Karpas-422 (cell line): ENCODE results near the gene CCDC160. TPM values are rescaled to one million over a fixed set of nuclear protein-coding genes. Genes with fewer than 3 reads are reported as not detected.
"Not testable (repeated sequence)": the region's sequence is repeated elsewhere in the genome, so short reads cannot be mapped to it uniquely, and the experiment has no call there.

Experiments used
- DNase-seq: peaks from one replicate; pipeline ENCODE4 v3.0.0-alpha.2; 2015
- H2AFZ ChIP-seq: fragments of 200-600 bp; sonication (generic); 2 replicates; pipeline ENCODE4 v1.6.1; 2014; ENCODE audit warnings: antibody characterized with exemption, low read length, mixed read lengths
- H3K27ac ChIP-seq: fragments of 200-600 bp; sonication (generic); 2 replicates; pipeline ENCODE4 v1.5.1; 2014; ENCODE audit warnings: mild to moderate bottlenecking, low read length, moderate library complexity
- H3K27me3 ChIP-seq: fragments of 200-600 bp; sonication (generic); 2 replicates; pipeline ENCODE4 v1.6.1; 2014; ENCODE audit warnings: low read length, mixed read lengths
- H3K36me3 ChIP-seq: fragments of 200-600 bp; sonication (generic); 2 replicates; pipeline ENCODE4 v1.6.1; 2014; ENCODE audit warnings: low read length, mixed read lengths; ENCODE audit not compliant: insufficient read depth
- H3K4me1 ChIP-seq: fragments of 200-600 bp; sonication (generic); 2 replicates; pipeline ENCODE4 v1.6.1; 2014; ENCODE audit warnings: mild to moderate bottlenecking, low read length, mixed read lengths
- H3K4me2 ChIP-seq: fragments of 200-600 bp; sonication (generic); 2 replicates; pipeline ENCODE4 v1.6.1; 2014; ENCODE audit warnings: low read length, low read depth, mild to moderate bottlenecking; ENCODE audit not compliant: poor library complexity, severe bottlenecking
- H3K4me3 ChIP-seq: fragments of 200-600 bp; sonication (generic); 2 replicates; pipeline ENCODE4 v1.5.1; 2014; ENCODE audit warnings: mild to moderate bottlenecking, antibody characterized with exemption, low read length, mixed read lengths
- H3K79me2 ChIP-seq: fragments of 200-600 bp; sonication (generic); 2 replicates; pipeline ENCODE4 v1.6.1; 2014; ENCODE audit warnings: mild to moderate bottlenecking, low read length, mixed read lengths
- H3K9ac ChIP-seq: fragments of 200-600 bp; sonication (generic); 2 replicates; pipeline ENCODE4 v1.6.0; 2014; ENCODE audit warnings: low read length
- H3K9me2 ChIP-seq: fragments of 200-600 bp; sonication (generic), shearing (Covaris generic); replicated peaks from 2 replicates; pipeline ENCODE4 v1.6.0; 2014; ENCODE audit warnings: mild to moderate bottlenecking, low read length, moderate library complexity; ENCODE audit not compliant: insufficient read depth
- H3K9me3 ChIP-seq: fragments of 300-700, 200-600 bp; sonication (generic); 2 replicates; pipeline ENCODE4 v1.6.1; 2014; ENCODE audit warnings: low read length, mixed read lengths
- H4K20me1 ChIP-seq: fragments of 200-600 bp; sonication (generic); 2 replicates; pipeline ENCODE4 v1.6.1; 2014; ENCODE audit warnings: mild to moderate bottlenecking, antibody characterized with exemption, low read length, low read depth; ENCODE audit not compliant: insufficient read depth
- total RNA-seq: library from RNA; depleted of rRNA; stranded (reverse); fragments of >200 nt; shearing (Covaris generic); gene quantifications from 2 replicates; pipeline ENCODE4 v1.2.3, GENCODE V29; 2014; ENCODE audit warnings: low replicate concordance

CCDC160 gene
- total RNA-seq, 1 experiment from 2014 or later: not detected

- Histone ChIP-seq H3K27ac (no peak overlapping the region), H2AFZ (no peak overlapping the region), H3K9ac (no peak overlapping the region), H3K36me3 (no peaks in the 10 kb centered on the region), H3K9me2 (no peaks in the 10 kb centered on the region), H3K79me2 (no peaks in the 10 kb centered on the region), H3K27me3 (no peaks in the 10 kb centered on the region), H3K4me3 (no peak overlapping the region), H3K9me3 (no peaks in the 10 kb centered on the region), H3K4me1 (no peaks in the 10 kb centered on the region; the same call in 1 of the 2 replicates), H3K4me2 (no peak overlapping the region), H4K20me1 (no peaks in the 10 kb centered on the region)
- DNase-seq: no peak
Observed at GRCh38 chrX:134254511-134254910, 17.5 kb downstream of the CCDC160 start.

- Histone ChIP-seq H3K27ac (no peak overlapping the region), H3K9me3 (no peaks in the 10 kb centered on the region), H3K4me2 (no peak overlapping the region), H3K9me2 (no peaks in the 10 kb centered on the region), H3K9ac (no peak overlapping the region), H3K79me2 (no peaks in the 10 kb centered on the region), H3K4me1 (peaks cover 6% of the 10 kb centered on the region), H3K4me3 (no peak overlapping the region), H3K36me3 (no peaks in the 10 kb centered on the region), H4K20me1 (no peaks in the 10 kb centered on the region), H3K27me3 (no peaks in the 10 kb centered on the region), H2AFZ (no peak overlapping the region)
- DNase-seq: no peak
Observed at GRCh38 chrX:134255555-134255954, 18.6 kb downstream of the CCDC160 start.

- H3K79me2 ChIP-seq: no peaks in the 10 kb centered on the region
- H3K4me2 ChIP-seq: no peak overlapping the region
- H3K9ac ChIP-seq: no peak overlapping the region
- H2AFZ ChIP-seq: no peak overlapping the region
- no peak for DNase-seq
- no peaks in the 10 kb centered on the region for H4K20me1 ChIP-seq
- no peak overlapping the region for H3K4me3 ChIP-seq
- H3K27me3 ChIP-seq: no peaks in the 10 kb centered on the region
- H3K9me3 ChIP-seq: no peaks in the 10 kb centered on the region
- H3K27ac ChIP-seq: no peak overlapping the region
- H3K36me3 ChIP-seq: no peaks in the 10 kb centered on the region
- H3K4me1 ChIP-seq: peaks cover 8% of the 10 kb centered on the region
- no peaks in the 10 kb centered on the region for H3K9me2 ChIP-seq
Observed at GRCh38 chrX:134256684-134257083, 19.7 kb downstream of the CCDC160 start.

- H3K9me2 ChIP-seq: no peaks in the 10 kb centered on the region
- no peak overlapping the region for H3K4me2 ChIP-seq
- no peaks in the 10 kb centered on the region for H4K20me1 ChIP-seq
- DNase-seq: no peak
- H3K36me3 ChIP-seq: no peaks in the 10 kb centered on the region
- no peak overlapping the region for H2AFZ ChIP-seq
- no peak overlapping the region for H3K27ac ChIP-seq
- no peak overlapping the region for H3K4me3 ChIP-seq
- H3K79me2 ChIP-seq: no peaks in the 10 kb centered on the region
- no peak overlapping the region for H3K9ac ChIP-seq
- H3K9me3 ChIP-seq: no peaks in the 10 kb centered on the region
- peaks cover 8% of the 10 kb centered on the region for H3K4me1 ChIP-seq
- no peaks in the 10 kb centered on the region for H3K27me3 ChIP-seq
Observed at GRCh38 chrX:134258202-134258601, 21.2 kb downstream of the CCDC160 start.

- not testable (repeated sequence) for H3K4me3 ChIP-seq, H2AFZ ChIP-seq, DNase-seq, H3K79me2 ChIP-seq, H3K36me3 ChIP-seq, H3K9me2 ChIP-seq, H3K27ac ChIP-seq, H3K4me1 ChIP-seq, H3K9me3 ChIP-seq, H3K9ac ChIP-seq, H4K20me1 ChIP-seq, H3K4me2 ChIP-seq, H3K27me3 ChIP-seq
Observed at GRCh38 chrX:134285934-134286333, 49.0 kb downstream of the CCDC160 start.

GRCh38 chrX:134287346-134287745 is 50.4 kb downstream of the CCDC160 start:
- no peak overlapping the region for H3K27ac ChIP-seq
- no peak overlapping the region for H3K9ac ChIP-seq
- H3K27me3 ChIP-seq: no peaks in the 10 kb centered on the region

GRCh38 chrX:134294548-134294947 is 57.6 kb downstream of the CCDC160 start:
- no peaks in the 10 kb centered on the region for H3K79me2 ChIP-seq
- no peak overlapping the region for H3K4me2 ChIP-seq
- no peaks in the 10 kb centered on the region for H3K36me3 ChIP-seq
- no peaks in the 10 kb centered on the region for H3K9me2 ChIP-seq
- DNase-seq: peak; percentile 63
- H4K20me1 ChIP-seq: no peaks in the 10 kb centered on the region
- H3K27me3 ChIP-seq: no peaks in the 10 kb centered on the region
- 0 out of 2 replicates have a peak overlapping the region, but pooled peaks have one; percentile 6 for H2AFZ ChIP-seq
- no peaks in the 10 kb centered on the region for H3K4me1 ChIP-seq
- H3K4me3 ChIP-seq: no peak overlapping the region
- no peak overlapping the region for H3K27ac ChIP-seq
- H3K9me3 ChIP-seq: no peaks in the 10 kb centered on the region
- no peak overlapping the region for H3K9ac ChIP-seq

More at GRCh38 chrX:134287346-134287745, 50.4 kb downstream of the CCDC160 start:
- no peak overlapping the region for H3K4me3 ChIP-seq
- no peak overlapping the region for H2AFZ ChIP-seq
- no peaks in the 10 kb centered on the region for H3K79me2 ChIP-seq
- no peaks in the 10 kb centered on the region for H4K20me1 ChIP-seq
- H3K9me2 ChIP-seq: no peaks in the 10 kb centered on the region
- no peak for DNase-seq
- no peaks in the 10 kb centered on the region for H3K4me1 ChIP-seq
- H3K9me3 ChIP-seq: no peaks in the 10 kb centered on the region
- H3K36me3 ChIP-seq: no peaks in the 10 kb centered on the region
- no peak overlapping the region for H3K4me2 ChIP-seq
